HepG2 (cell line): ENCODE measurements around the gene TXNRD1.

Experiments
- PATZ1 ChIP-seq: sonication (generic); formaldehyde crosslinking; IDR thresholded peaks from 2 replicates; pipeline ENCODE4 v1.4.0; 2020; ENCODE audit warnings: missing genetic modification reagents
- ZEB1 ChIP-seq: IDR thresholded peaks from 2 replicates; pipeline ENCODE4 v1.6.1; 2012; ENCODE audit warnings: mild to moderate bottlenecking, low read depth, inconsistent platforms; ENCODE audit not compliant: insufficient replicate concordance

- no peak for TF ChIP-seq PATZ1 (CRISPR knock-in tag)
- no peak for TF ChIP-seq ZEB1
These were observed 75.3 kb downstream of the TXNRD1 start for GRCh38 chr12:104290855-104291254.
